HG02852 (cell line): ENCODE data around the gene HTRA1.

Experiments
- ATAC-seq: cut with Tn5 transposase; IDR thresholded peaks from one replicate; pipeline ENCODE4 v1.9.1; 2021; ENCODE audit warnings: mild to moderate bottlenecking, moderate library complexity; ENCODE audit not compliant: unreplicated experiment

Gene HTRA1

GRCh38 chr10:122454071-122454470, 7.3 kb upstream of the HTRA1 start:
- ATAC-seq = no peak

GRCh38 chr10:122454603-122455080, 6.7 kb upstream of the HTRA1 start, which contains the start of gene ARMS2:
TSS of gene ARMS2 (plus strand) at chr10:122454653. CDS start at chr10:122454728, 75 bp downstream.
- ATAC-seq = no peak

DNA sequence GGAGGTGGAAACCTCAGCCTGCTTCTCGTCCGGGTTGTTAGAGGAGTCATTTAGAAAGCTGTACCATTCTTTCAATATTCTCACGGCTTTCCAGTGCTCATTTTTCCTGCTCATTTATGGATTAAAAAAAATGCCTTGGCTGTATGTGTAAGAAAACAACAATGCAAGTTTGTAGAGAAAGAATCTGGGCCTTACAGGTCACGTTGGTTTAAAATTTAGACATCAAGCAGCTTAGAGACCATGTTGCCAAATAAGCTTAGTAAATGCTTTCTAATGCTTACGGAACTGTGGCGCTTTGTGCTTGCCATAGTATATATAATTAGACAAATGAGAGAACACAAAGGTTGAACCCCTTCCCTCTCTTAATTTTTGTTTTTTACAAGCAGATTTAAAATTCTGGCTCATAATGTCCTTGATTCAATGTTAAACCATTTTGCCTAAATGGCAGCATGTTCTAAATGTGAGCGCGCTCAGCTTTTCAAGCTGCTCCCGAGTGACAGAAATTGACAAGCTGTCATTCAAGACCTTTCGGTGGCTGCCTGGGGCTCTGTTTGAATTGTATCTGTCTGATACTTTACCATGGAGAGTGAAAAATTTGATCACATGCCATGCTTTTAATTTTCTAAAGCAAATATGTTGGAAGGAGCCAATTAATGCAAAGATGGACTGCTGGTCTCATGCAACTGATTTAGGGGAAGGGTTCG, 5.8 kb upstream of the HTRA1 start:
- no peak for ATAC-seq

- ATAC-seq = no peak
Measured at GRCh38 chr10:122457934-122458333, 3.4 kb upstream of the HTRA1 start.

DNA sequence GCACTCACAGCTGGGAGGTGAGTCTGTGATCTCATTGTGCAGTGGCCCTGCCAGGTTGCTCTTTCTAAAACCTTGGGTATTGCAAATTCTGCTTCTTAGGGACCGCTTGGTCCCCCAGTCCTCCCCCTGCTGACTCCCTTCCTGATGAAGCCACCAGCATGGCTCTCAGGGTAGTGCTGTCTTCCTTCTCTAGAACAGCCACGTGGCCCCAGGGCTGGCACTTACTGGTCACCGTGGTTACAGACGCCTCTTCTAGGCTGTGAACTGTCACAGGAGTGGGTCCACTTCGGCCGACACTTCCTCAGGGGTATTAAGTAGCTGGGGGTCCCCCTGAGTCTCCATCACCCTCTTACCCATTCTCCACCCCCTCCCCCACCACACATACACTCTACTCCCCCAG, 2.7 kb upstream of the HTRA1 start:
- ATAC-seq = no peak

DNA sequence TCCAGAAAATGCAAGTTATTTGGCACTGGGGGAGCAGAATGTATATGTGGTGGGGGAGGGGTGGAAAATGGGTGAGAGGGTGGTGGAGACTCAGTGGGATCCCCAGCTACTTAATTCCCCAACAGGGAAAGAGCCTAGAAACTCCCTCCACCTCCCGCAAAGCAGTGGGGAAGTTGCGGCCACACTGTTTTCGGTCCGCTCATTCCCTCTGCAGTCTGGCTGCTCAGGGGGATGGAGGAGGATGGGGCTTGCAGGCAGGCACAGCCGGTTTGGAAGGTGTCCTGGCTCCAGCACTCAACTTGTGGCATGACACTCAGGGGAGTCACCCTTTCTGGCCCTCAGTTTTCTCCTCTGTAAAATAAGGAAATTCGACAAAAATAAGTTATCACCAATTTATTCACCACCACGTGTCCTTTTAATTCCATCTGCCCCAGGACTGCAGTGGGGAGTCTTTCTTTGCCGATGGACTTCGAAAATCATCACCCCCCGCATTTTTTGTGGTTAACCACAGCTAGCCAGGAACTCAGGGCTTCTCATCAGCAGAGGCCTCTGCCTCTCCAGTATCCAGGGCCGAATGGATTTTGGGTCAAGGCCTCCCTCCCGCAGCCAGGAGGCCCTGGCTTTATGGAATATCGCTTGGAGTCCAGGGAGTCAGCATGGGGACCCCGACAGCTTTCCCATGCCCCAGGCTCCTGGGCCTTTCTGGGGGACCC, 1.6 kb upstream of the HTRA1 start:
- ATAC-seq = no peak

DNA sequence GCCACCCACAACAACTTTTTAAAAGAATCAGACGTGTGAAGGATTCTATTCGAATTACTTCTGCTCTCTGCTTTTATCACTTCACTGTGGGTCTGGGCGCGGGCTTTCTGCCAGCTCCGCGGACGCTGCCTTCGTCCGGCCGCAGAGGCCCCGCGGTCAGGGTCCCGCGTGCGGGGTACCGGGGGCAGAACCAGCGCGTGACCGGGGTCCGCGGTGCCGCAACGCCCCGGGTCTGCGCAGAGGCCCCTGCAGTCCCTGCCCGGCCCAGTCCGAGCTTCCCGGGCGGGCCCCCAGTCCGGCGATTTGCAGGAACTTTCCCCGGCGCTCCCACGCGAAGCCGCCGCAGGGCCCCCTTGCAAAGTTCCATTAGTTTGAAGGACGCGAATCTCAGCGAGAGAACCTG, 461 bp upstream of the HTRA1 start:
- ATAC-seq = no peak

GRCh38 chr10:122461729-122462532, 578 bp downstream of the HTRA1 start:
- ATAC-seq = no peak

- ATAC-seq = no peak
Measured at GRCh38 chr10:122462533-122463465, 1.4 kb downstream of the HTRA1 start.

DNA sequence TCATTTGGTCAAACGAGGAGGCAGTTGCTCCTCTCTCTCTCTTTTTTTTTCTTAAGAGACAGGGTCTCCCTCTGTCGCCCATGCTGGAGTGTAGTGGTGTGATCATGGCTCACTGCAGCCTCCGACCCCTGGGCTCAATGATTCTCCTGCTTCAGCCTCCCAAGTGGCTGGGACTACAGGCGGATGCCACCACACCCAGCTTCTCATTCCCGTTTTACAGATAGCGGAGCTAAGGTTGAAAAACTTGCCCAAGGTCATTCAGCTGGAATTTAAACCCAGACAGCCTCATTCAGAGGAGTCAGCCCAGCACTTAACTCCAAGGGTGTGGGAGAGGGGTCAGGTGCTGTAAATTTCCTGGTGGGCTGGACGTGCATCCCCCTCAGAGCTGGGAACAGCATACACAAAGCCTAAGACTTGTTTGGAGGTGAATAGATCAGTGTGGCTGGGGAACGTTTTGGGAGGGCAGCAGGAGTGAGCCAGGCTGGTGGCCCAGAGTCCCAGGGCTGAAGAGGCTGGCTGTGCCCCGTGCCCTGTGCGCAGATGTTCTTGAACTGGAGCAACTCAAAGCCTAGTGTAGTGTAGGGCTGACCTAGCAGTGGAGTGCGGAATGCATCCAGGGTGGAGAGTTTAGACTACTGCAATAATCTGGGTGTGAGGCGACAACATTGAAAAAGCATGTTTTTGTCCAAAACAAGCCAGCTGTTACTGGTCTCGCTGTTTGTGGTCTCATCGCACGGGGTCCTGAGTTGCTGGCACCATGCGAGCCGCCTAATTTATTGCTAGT, 2.3 kb downstream of the HTRA1 start:
- ATAC-seq = no peak

- ATAC-seq = no peak
Measured at GRCh38 chr10:122464250-122464510, 2.8 kb downstream of the HTRA1 start.

DNA sequence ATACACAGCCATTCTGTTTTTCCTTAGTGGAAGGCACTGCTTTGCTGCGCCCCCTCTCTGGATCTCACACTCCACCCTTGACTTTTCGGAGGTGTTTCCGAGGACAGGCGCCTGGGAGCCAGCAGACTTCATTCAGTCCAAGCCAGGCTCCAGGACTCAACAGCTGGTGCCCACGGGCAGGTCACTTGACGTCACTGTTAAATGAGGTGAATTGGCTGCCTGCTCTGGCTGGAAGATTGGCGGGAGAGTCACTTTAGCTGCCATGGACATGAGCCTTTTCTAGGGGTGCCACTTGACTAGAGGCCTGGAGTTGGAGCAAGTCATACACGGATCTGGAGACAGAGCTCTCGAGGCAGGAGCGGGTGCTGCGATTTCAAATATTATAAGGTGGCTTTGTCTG, 3.2 kb downstream of the HTRA1 start:
- no peak for ATAC-seq

GRCh38 chr10:122465401-122466040, 4.2 kb downstream of the HTRA1 start:
- ATAC-seq = no peak

- ATAC-seq = no peak
Measured at GRCh38 chr10:122466951-122467381, 5.6 kb downstream of the HTRA1 start.

DNA sequence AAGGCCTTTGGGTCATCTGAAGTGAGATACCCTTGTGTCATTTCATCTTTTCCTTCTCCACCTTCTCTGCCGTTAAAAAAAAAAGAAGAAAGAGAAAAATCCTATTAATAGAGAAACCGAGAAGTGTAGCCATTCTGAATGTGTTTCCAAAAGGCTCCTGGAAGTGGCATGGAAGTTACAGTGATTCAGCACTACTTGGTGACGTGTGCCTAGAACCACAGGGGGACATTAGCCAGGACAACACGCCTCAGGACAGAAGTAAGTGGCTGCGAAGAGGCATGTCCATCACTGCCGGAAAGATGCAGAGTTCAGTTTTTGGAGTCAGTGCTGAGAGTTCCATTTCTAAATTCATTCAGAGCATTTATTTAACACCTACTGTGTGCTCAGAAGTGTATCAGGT, 6.3 kb downstream of the HTRA1 start:
- ATAC-seq = no peak

DNA sequence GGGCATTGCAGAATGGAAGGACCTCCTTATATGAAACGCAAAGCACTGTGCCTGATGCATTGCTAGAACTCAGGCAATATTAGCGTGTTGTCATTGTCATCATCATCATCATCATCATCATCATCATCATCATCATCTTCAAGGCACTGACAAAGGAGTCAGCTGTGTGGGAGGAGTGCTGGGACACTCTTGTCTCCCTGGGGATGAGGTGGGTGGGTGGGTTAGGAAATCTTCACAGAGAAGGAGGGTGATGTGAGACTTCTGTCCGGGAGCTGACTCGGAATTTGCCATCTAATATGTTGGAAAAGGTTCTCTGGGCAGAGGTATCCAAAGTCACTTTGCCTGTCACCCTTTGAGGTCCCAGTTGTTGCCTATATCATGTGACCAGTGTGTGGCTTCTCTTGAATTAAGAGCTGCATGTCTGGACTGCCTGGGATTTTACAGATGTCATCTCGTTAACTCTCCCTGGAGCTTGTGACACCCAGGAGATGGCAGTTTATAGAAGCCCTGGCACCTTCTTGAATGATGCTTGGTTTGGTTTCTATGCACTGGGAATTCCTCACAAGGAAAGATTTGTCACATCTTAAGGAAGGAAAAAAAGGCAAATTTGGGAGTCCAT, 7.1 kb downstream of the HTRA1 start:
- no peak for ATAC-seq

DNA sequence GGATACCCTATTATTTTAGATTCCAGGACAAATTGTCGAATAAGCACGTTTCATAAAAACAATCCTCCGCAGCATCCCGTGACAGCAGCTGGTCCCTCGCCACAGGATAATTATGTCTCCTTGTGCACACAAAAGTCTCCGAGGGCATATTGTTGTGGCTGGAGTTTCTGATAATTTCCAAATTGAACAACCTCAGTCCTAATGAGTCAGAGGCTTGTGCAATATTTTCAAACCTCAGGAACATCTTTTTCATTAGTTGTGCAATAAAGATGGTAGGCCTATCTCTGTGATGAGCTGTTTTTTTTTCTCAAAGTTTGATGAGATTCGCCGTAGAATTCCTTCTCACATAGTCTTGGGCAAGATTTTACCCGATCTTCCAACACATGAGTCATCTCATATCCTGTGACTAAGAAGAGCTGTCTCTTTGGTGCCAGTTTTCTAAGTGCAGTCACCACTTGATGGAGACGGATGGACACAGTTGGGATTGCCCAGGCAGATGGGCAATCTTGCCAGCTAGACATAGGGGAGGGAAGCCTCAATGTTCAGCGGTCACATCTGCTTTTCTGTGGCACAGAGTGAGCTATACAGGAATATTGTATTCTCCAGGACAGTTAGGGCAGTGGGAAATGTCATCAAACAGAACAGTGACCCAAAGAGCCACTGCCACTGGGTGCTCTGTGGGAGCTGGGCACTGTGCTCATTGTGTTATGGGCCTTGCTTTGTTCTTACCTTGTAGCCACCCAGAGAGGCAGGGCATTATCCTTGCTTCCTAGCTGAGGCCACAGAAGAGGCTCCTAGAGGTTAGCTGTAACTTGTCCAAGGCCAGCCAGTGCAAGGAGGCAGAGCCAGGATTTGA, 7.8 kb downstream of the HTRA1 start:
- no peak for ATAC-seq

GRCh38 chr10:122469848-122470247, 8.5 kb downstream of the HTRA1 start:
- ATAC-seq = no peak
